IMR-90 (cell line): ENCODE measurements around the gene ICAM5. TPM values are rescaled to one million over a fixed set of nuclear protein-coding genes. Genes with fewer than 3 reads are reported as not detected.

ENCODE experiments used
- ATAC-seq: fragments of 200-7000 bp; cut with Tn5 transposase; 2 replicates; pipeline ENCODE4 v1.9.1; 2020; ENCODE audit warnings: low read depth, mild to moderate bottlenecking, moderate library complexity
- BruUV-seq: library from RNA; stranded (reverse); fragments of 400-500 nt; replicated peaks from 2 replicates; lab custom pipeline; 2021; lab: Mats Ljungman, UMichigan
- CTCF ChIA-PET: fragments of 300-600 bp; formaldehyde crosslinking; extraction: SDS; loops from one replicate; lab custom pipeline; 2021; ENCODE audit warnings: antibody characterized with exemption; lab: Yijun Ruan, JAX
- POLR2A ChIA-PET: fragments of 300-600 bp; sonication (Branson Sonifier 250); formaldehyde crosslinking; loops from one replicate; lab custom pipeline; 2022; ENCODE audit warnings: antibody characterized with exemption; ENCODE audit not compliant: unreplicated experiment; lab: Charles Lee
- DNase-seq: peaks from one replicate; pipeline ENCODE4 v3.0.0; 2013
- H2AFZ ChIP-seq: replicated peaks from 2 replicates; pipeline ENCODE3; 2013; ENCODE audit warnings: low read length, mild to moderate bottlenecking; ENCODE audit not compliant: poor library complexity
- H2AK5ac ChIP-seq: 2 replicates; pipeline ENCODE4 v1.6.1; 2013; ENCODE audit warnings: low read depth, low read length, inconsistent platforms
- H2AK9ac ChIP-seq: replicated peaks from 2 replicates; pipeline ENCODE3; 2013; ENCODE audit warnings: mild to moderate bottlenecking, low read depth, low read length, moderate library complexity; ENCODE audit not compliant: poor library complexity
- H2BK120ac ChIP-seq: 2 replicates; pipeline ENCODE4 v1.6.1; 2013; ENCODE audit warnings: low read depth, low read length, inconsistent platforms
- H2BK15ac ChIP-seq: 3 replicates; pipeline ENCODE4 v1.6.1; 2013; ENCODE audit warnings: low read depth, low read length, inconsistent platforms
- H2BK20ac ChIP-seq: 2 replicates; pipeline ENCODE4 v1.6.1; 2013; ENCODE audit warnings: low read depth, mild to moderate bottlenecking, inconsistent platforms, low read length, moderate library complexity
- H2BK5ac ChIP-seq: 2 replicates; pipeline ENCODE4 v1.6.1; 2013; ENCODE audit warnings: mild to moderate bottlenecking, low read depth, low read length, inconsistent platforms; ENCODE audit not compliant: poor library complexity, severe bottlenecking
- H3K14ac ChIP-seq: replicated peaks from 2 replicates; pipeline ENCODE4 v1.6.1; 2013; ENCODE audit warnings: low read depth, low read length, inconsistent platforms
- H3K18ac ChIP-seq: 2 replicates; pipeline ENCODE4 v1.6.1; 2013; ENCODE audit warnings: low read depth, low read length, control low read depth
- H3K23ac ChIP-seq: 2 replicates; pipeline ENCODE4 v1.6.1; 2013; ENCODE audit warnings: low read depth, low read length, inconsistent platforms
- H3K27ac ChIP-seq: 2 replicates; pipeline ENCODE4 v1.5.1; 2013; ENCODE audit warnings: mild to moderate bottlenecking, control low read depth, low read length; ENCODE audit not compliant: insufficient read depth
- H3K27me3 ChIP-seq: 2 replicates; pipeline ENCODE4 v1.6.1; 2013; ENCODE audit warnings: low read length; ENCODE audit not compliant: control insufficient read depth, insufficient read depth
- H3K36me3 ChIP-seq: 2 replicates; pipeline ENCODE4 v1.6.1; 2013; ENCODE audit warnings: low read length, mixed read lengths; ENCODE audit not compliant: control insufficient read depth, insufficient read depth
- H3K4ac ChIP-seq: 2 replicates; pipeline ENCODE4 v1.6.1; 2013; ENCODE audit warnings: low read depth, low read length, inconsistent platforms
- H3K4me1 ChIP-seq: 2 replicates; pipeline ENCODE4 v1.6.1; 2013; ENCODE audit warnings: low read length, mixed read lengths; ENCODE audit not compliant: control insufficient read depth, insufficient read depth
- H3K4me2 ChIP-seq: 2 replicates; pipeline ENCODE4 v1.6.1; 2013; ENCODE audit warnings: low read depth, mild to moderate bottlenecking, control low read depth, low read length, moderate library complexity
- H3K4me3 ChIP-seq: 2 replicates; pipeline ENCODE4 v1.5.1; 2013; ENCODE audit warnings: low read depth, mild to moderate bottlenecking, control low read depth, low read length, moderate library complexity; ENCODE audit not compliant: insufficient read depth
- H3K56ac ChIP-seq: 2 replicates; pipeline ENCODE4 v1.6.1; 2013; ENCODE audit warnings: low read length, inconsistent platforms; ENCODE audit not compliant: insufficient read depth; ENCODE audit errors: extremely low read depth
- H3K79me1 ChIP-seq, 2 experiments: 2 replicates each; pipeline ENCODE4 v1.6.1; 2013; ENCODE audit warnings: low read length in 2 of 2, inconsistent platforms in 1 of 2, low read depth in 1 of 2
- H3K9ac ChIP-seq: 2 replicates; pipeline ENCODE4 v1.6.1; 2013; ENCODE audit warnings: low read depth, low read length, control low read depth
- H3K9me1 ChIP-seq: 2 replicates; pipeline ENCODE4 v1.6.1; 2013; ENCODE audit warnings: low read length, inconsistent platforms; ENCODE audit not compliant: insufficient read depth
- H3K9me3 ChIP-seq: 2 replicates; pipeline ENCODE4 v1.6.1; 2013; ENCODE audit warnings: low read length; ENCODE audit not compliant: control insufficient read depth, insufficient read depth
- H4K20me1 ChIP-seq: 2 replicates; pipeline ENCODE4 v1.6.1; 2013; ENCODE audit warnings: low read length, inconsistent platforms; ENCODE audit not compliant: insufficient read depth
- H4K5ac ChIP-seq: 2 replicates; pipeline ENCODE4 v1.6.1; 2013; ENCODE audit warnings: mild to moderate bottlenecking, low read depth, low read length, control low read depth
- H4K8ac ChIP-seq, 2 experiments: 2 replicates each; pipeline ENCODE4 v1.6.1; 2013; ENCODE audit warnings: low read depth in 2 of 2, low read length in 2 of 2, control low read depth in 1 of 2, inconsistent platforms in 1 of 2
- H4K91ac ChIP-seq: 2 replicates; pipeline ENCODE4 v1.6.1; 2013; ENCODE audit warnings: low read depth, low read length, inconsistent platforms; ENCODE audit not compliant: insufficient read depth
- POLR2A ChIP-seq: IDR thresholded peaks from 2 replicates; pipeline ENCODE4 v1.6.1; 2012; ENCODE audit warnings: mild to moderate bottlenecking, low read depth, low read length
- WGBS, 2 experiments: methylation state at CpG; one replicate each; pipeline versions ENCODE4 v1.1.5 to v1.1.7; 2013; ENCODE audit warnings: missing lambda C conversion rate in 2 of 2; ENCODE audit not compliant: insufficient read length in 1 of 2; ENCODE audit errors: extremely low coverage in 2 of 2; 5-methylcytosine and 5-hydroxymethylcytosine counted together
- dilution Hi-C: fragments of 300-500 bp; cut with HindIII; formaldehyde crosslinking; loops from one replicate; pipeline ENCODE4 v1.14.3; 2018; ENCODE audit warnings: low sequenced_read_pairs; ENCODE audit not compliant: unreplicated experiment
- in situ Hi-C: fragments of 300-500 bp; cut with MboI; formaldehyde crosslinking; loops from 3 replicates; pipeline ENCODE4 v1.14.3; 2019; ENCODE audit warnings: low sequenced_read_pairs, inconsistent platforms, mixed read lengths
- intact Hi-C: fragments of 100-400 bp; cut with micrococcal nuclease; formaldehyde crosslinking; loops from 2 replicates; pipeline ENCODE4 v1.10.0; 2022
- polyA plus RNA-seq, 3 experiments: library from polyadenylated mRNA; depleted of rRNA; stranded (reverse); fragments of >200 nt; gene quantifications; 2 replicates each; pipeline ENCODE4 v1.2.3, GENCODE V29; 2012; ENCODE audit warnings: low replicate concordance in 1 of 3
- total RNA-seq: library from RNA; depleted of rRNA; stranded (reverse); fragments of >200 nt; gene quantifications from 2 replicates; pipeline ENCODE4 v1.2.3, GENCODE V29; 2012
- TF ChIP-seq, protein P1 (sequence below): fragments of 150-350 bp; IDR thresholded peaks from 2 replicates; pipeline ENCODE4 v1.6.1; 2017; ENCODE audit warnings: mild to moderate bottlenecking, antibody characterized with exemption, low read length, low read depth

Gene ICAM5
- total and polyA plus RNA-seq, 2 of the 4 experiments (the other 2 are of a cell fraction), result 3.0 to 23.9 TPM

GRCh38 chr19:10255358-10255757 is 34.4 kb upstream of the ICAM5 start:
- Histone ChIP-seq H4K8ac (no peak overlapping the region), H4K5ac (no peak overlapping the region), H2AK5ac (no peak overlapping the region), H3K9me1 (no peaks in the 10 kb centered on the region), H4K91ac (no peak overlapping the region), H3K14ac (no peak overlapping the region), H3K27me3 (no peaks in the 10 kb centered on the region), H3K4me2 (no peak overlapping the region), H3K9me3 (no peaks in the 10 kb centered on the region), H3K4me3 (no peak overlapping the region), H3K9ac (no peak overlapping the region), H4K20me1 (no peaks in the 10 kb centered on the region), H3K4me1 (0 out of 2 replicates have a peak, but pooled peaks cover 2% of the 10 kb centered on the region), H2AFZ (no peak overlapping the region), H3K23ac (no peak overlapping the region), H2BK20ac (no peak overlapping the region), H3K79me1 (peaks cover 10 to 32% of the 10 kb centered on the region in 2 experiments), H3K27ac (no peak overlapping the region), H2AK9ac (no peak overlapping the region), H2BK120ac (no peak overlapping the region), H2BK15ac (no peak overlapping the region), H3K4ac (no peak overlapping the region), H3K18ac (no peak overlapping the region), H2BK5ac (no peak overlapping the region), H3K36me3 (peaks cover 36% of the 10 kb centered on the region), H3K56ac (no peak overlapping the region)
- BruUV-seq, result no TSS peak
- intact Hi-C loops, result loop anchor here (10.0 kb wide), 1 partner anchor 231 kb away; no protein-coding TSS in a partner anchor
- no CpG with 5 or more reads among the region's 2 CpGs for WGBS, 2 experiments
- dilution Hi-C loops, result no loop called here
- POLR2A ChIA-PET, result no interaction called here
- in situ Hi-C loops, result no loop called here
- DNase-seq, result no peak
- TF ChIP-seq, protein P1, sequence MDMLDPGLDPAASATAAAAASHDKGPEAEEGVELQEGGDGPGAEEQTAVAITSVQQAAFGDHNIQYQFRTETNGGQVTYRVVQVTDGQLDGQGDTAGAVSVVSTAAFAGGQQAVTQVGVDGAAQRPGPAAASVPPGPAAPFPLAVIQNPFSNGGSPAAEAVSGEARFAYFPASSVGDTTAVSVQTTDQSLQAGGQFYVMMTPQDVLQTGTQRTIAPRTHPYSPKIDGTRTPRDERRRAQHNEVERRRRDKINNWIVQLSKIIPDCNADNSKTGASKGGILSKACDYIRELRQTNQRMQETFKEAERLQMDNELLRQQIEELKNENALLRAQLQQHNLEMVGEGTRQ, result no peak
- TF ChIP-seq POLR2A, result no peak
- CTCF ChIA-PET, result no interaction called here
- ATAC-seq, result no peak
